Loucy (cell line): Measurements from ENCODE around the gene STX8.

Experiments used
- H2AFZ ChIP-seq: fragments of 200-600 bp; sonication (generic); 2 replicates; pipeline ENCODE4 v1.6.0; 2016; ENCODE audit warnings: antibody characterized with exemption, mild to moderate bottlenecking, low read length, moderate library complexity
- H3F3A ChIP-seq: fragments of 200-600 bp; 2 replicates; pipeline ENCODE4 v1.6.0; 2016; ENCODE audit warnings: antibody characterized with exemption, low read depth, mild to moderate bottlenecking
- H3K27me3 ChIP-seq: fragments of 200-600 bp; sonication (generic); 2 replicates; pipeline ENCODE4 v1.6.1; 2014; ENCODE audit warnings: low read length, mild to moderate bottlenecking; ENCODE audit not compliant: insufficient read depth, poor library complexity, severe bottlenecking
- H3K36me3 ChIP-seq: fragments of 200-600 bp; sonication (generic); 2 replicates; pipeline ENCODE4 v1.6.1; 2016; ENCODE audit warnings: low read length; ENCODE audit not compliant: insufficient read depth
- H3K4me1 ChIP-seq: fragments of 200-600 bp; sonication (generic); 2 replicates; pipeline ENCODE4 v1.5.1; 2014; ENCODE audit warnings: low read length, mild to moderate bottlenecking; ENCODE audit not compliant: insufficient read depth, poor library complexity, severe bottlenecking
- H3K4me2 ChIP-seq: fragments of 200-600 bp; sonication (generic); 2 replicates; pipeline ENCODE4 v1.6.0; 2014; ENCODE audit warnings: antibody characterized with exemption, low read length, low read depth, mild to moderate bottlenecking; ENCODE audit not compliant: poor library complexity, severe bottlenecking
- H3K4me3 ChIP-seq: fragments of 200-600 bp; sonication (generic); 2 replicates; pipeline ENCODE4 v1.5.1; 2014; ENCODE audit warnings: low read length, mild to moderate bottlenecking, mixed read lengths; ENCODE audit not compliant: poor library complexity, severe bottlenecking
- H3K79me2 ChIP-seq: fragments of 200-600 bp; sonication (generic); 2 replicates; pipeline ENCODE4 v1.6.1; 2014; ENCODE audit warnings: low read length; ENCODE audit not compliant: insufficient read depth
- H3K9ac ChIP-seq: fragments of 200-600 bp; sonication (generic); 2 replicates; pipeline ENCODE4 v1.6.0; 2014; ENCODE audit warnings: mild to moderate bottlenecking, low read depth, low read length, moderate library complexity; ENCODE audit not compliant: poor library complexity, severe bottlenecking
- H3K9me2 ChIP-seq: fragments of 200-600 bp; sonication (generic); replicated peaks from 2 replicates; pipeline ENCODE4 v1.6.1; 2016; ENCODE audit warnings: low read depth, low read length, mixed read lengths
- H3K9me3 ChIP-seq: fragments of 200-600 bp; sonication (generic); 2 replicates; pipeline ENCODE4 v1.6.1; 2014; ENCODE audit warnings: mild to moderate bottlenecking, antibody characterized with exemption, low read length, low read depth; ENCODE audit not compliant: insufficient read depth
- H4K20me1 ChIP-seq: fragments of 200-600 bp; sonication (generic); 2 replicates; pipeline ENCODE4 v1.6.0; 2014; ENCODE audit warnings: antibody characterized with exemption, low read length, mild to moderate bottlenecking; ENCODE audit not compliant: insufficient read depth, poor library complexity, severe bottlenecking
- CTCF ChIP-seq: fragments of 200-600 bp; sonication (generic); conservative IDR thresholded peaks from 2 replicates; pipeline ENCODE4 v1.5.1; 2014; ENCODE audit warnings: mild to moderate bottlenecking, antibody characterized with exemption, low read length
- EZH2phosphoT487 ChIP-seq: fragments of 200-600 bp; IDR thresholded peaks from 2 replicates; pipeline ENCODE4 v1.6.1; 2018; ENCODE audit warnings: antibody characterized with exemption, mild to moderate bottlenecking, moderate library complexity, borderline replicate concordance

Gene STX8

DNA sequence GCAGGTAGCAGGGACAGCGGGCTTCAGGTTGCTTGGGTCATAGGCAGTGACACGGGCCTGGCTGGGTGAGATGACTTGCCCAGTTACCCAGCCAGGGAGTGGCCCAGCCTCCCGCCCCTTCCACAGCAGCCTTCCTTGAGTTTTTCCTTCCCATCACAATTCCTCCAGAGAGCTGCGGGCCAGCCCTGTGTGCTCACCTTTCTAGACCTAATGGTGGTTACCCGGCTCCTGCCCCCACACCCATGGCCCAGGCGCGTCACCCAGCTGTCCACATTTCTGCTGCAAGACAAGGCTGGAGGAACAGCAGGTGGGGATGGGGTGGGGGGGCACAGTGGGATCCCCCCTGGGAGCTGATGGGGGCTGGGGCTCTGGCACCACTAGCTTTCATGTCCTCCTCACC lies 351.1 kb downstream of the STX8 start:
- no peak overlapping the region for H2AFZ ChIP-seq
- no peak overlapping the region for H3K4me2 ChIP-seq

GRCh38 chr17:9223531-9223930 lies 352.1 kb downstream of the STX8 start:
- no peaks in the 10 kb centered on the region for H3K79me2 ChIP-seq
- no peak overlapping the region for H2AFZ ChIP-seq
- no peaks in the 10 kb centered on the region for H3K9me3 ChIP-seq
- TF ChIP-seq EZH2phosphoT487 = no peak
- no peak for TF ChIP-seq CTCF
- H3K9ac ChIP-seq = no peak overlapping the region
- H3K27me3 ChIP-seq = no peaks in the 10 kb centered on the region
- H3K4me1 ChIP-seq = no peaks in the 10 kb centered on the region
- H3K36me3 ChIP-seq = no peaks in the 10 kb centered on the region
- no peak overlapping the region for H3K4me3 ChIP-seq
- H3K9me2 ChIP-seq = no peaks in the 10 kb centered on the region
- H3F3A ChIP-seq = no peaks in the 10 kb centered on the region
- no peak overlapping the region for H3K4me2 ChIP-seq
- H4K20me1 ChIP-seq = no peaks in the 10 kb centered on the region

More for the DNA sequence above, 351.1 kb downstream of the STX8 start:
- Histone ChIP-seq H4K20me1 (no peaks in the 10 kb centered on the region), H3K9ac (no peak overlapping the region), H3K36me3 (no peaks in the 10 kb centered on the region), H3K27me3 (no peaks in the 10 kb centered on the region), H3K4me1 (no peaks in the 10 kb centered on the region), H3F3A (no peaks in the 10 kb centered on the region), H3K79me2 (no peaks in the 10 kb centered on the region), H3K9me2 (no peaks in the 10 kb centered on the region), H3K9me3 (no peaks in the 10 kb centered on the region), H3K4me3 (no peak overlapping the region)
- no peak for TF ChIP-seq CTCF
- TF ChIP-seq EZH2phosphoT487 = no peak

DNA sequence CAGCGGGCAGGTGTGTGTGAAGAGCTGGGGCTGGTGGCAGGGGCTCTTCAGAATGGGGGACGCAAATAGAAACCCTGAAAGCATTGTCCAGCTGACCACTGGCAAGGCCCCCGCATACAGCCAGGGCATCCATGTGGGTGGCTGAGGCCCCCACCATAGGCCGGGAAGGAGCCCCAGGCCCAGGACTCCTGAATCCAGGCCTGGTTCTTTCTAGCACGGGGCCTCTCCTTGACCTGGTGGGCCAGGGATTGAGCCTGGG lies 353.8 kb downstream of the STX8 start:
- Histone ChIP-seq H3K4me3 (no peak overlapping the region), H3F3A (no peaks in the 10 kb centered on the region), H3K9me3 (no peaks in the 10 kb centered on the region), H2AFZ (no peak overlapping the region), H3K36me3 (no peaks in the 10 kb centered on the region), H3K4me1 (no peaks in the 10 kb centered on the region), H3K79me2 (no peaks in the 10 kb centered on the region), H3K27me3 (no peaks in the 10 kb centered on the region), H4K20me1 (no peaks in the 10 kb centered on the region), H3K4me2 (no peak overlapping the region), H3K9me2 (no peaks in the 10 kb centered on the region), H3K9ac (no peak overlapping the region)
- no peak for TF ChIP-seq EZH2phosphoT487
- no peak for TF ChIP-seq CTCF
